Small intestine (tissue), 7 donors: ENCODE measurements around the gene KLHL10. TPM values are rescaled to one million over a fixed set of nuclear protein-coding genes. Genes with fewer than 3 reads are reported as not detected.
"Not testable (repeated sequence)": the region's sequence is repeated elsewhere in the genome, so short reads cannot be mapped to it uniquely, and the experiment has no call there.

Experiments used
- DNase-seq, 2 donors: peaks; one replicate each; pipeline versions ENCODE4 v3.0.0 to v3.0.0-alpha.2; 2013
- FAIRE-seq: peaks from 2 replicates; lab custom pipeline; 2012; peaks lifted over from hg19 to GRCh38; lab: Jason Lieb, UNC
- H3K27ac ChIP-seq, 3 donors: one replicate each; pipeline ENCODE4 v1.5.1; 2013; ENCODE audit warnings: low read length in 2 of 3, mild to moderate bottlenecking in 2 of 3, control low read depth in 1 of 3, inconsistent platforms in 1 of 3, low read depth in 1 of 3, moderate library complexity in 1 of 3
- H3K27me3 ChIP-seq, 3 donors: one replicate each; pipeline ENCODE4 v1.6.1; 2013; ENCODE audit warnings: low read length in 3 of 3, inconsistent platforms in 1 of 3; ENCODE audit not compliant: control insufficient read depth in 3 of 3, insufficient read depth in 3 of 3
- H3K36me3 ChIP-seq, 3 donors: one replicate each; pipeline ENCODE4 v1.6.1; 2013; ENCODE audit warnings: low read length in 3 of 3, inconsistent platforms in 1 of 3, low read depth in 1 of 3, mild to moderate bottlenecking in 1 of 3, moderate library complexity in 1 of 3; ENCODE audit not compliant: control insufficient read depth in 3 of 3, insufficient read depth in 2 of 3
- H3K4me1 ChIP-seq, 3 donors: one replicate each; pipeline ENCODE4 v1.6.1; 2013; ENCODE audit warnings: low read length in 2 of 3, inconsistent platforms in 1 of 3, low read depth in 1 of 3, mild to moderate bottlenecking in 1 of 3, moderate library complexity in 1 of 3; ENCODE audit not compliant: control insufficient read depth in 3 of 3, insufficient read depth in 2 of 3
- H3K4me3 ChIP-seq, 3 donors: one replicate each; pipeline ENCODE4 v1.5.1; 2013; ENCODE audit warnings: low read length in 3 of 3, control low read depth in 1 of 3, inconsistent platforms in 1 of 3, low read depth in 1 of 3, mild to moderate bottlenecking in 1 of 3, moderate library complexity in 1 of 3
- H3K9me3 ChIP-seq, 2 donors: one replicate each; pipeline ENCODE4 v1.6.1; 2013; ENCODE audit warnings: low read depth in 1 of 2, low read length in 1 of 2; ENCODE audit not compliant: control insufficient read depth in 2 of 2, insufficient read depth in 1 of 2
- WGBS, 3 donors: extraction: QIAGEN DNeasy Blood & Tissue Kit; methylation state at CpG; one replicate each; pipeline ENCODE4 v1.1.7; 2013; 5-methylcytosine and 5-hydroxymethylcytosine counted together
- polyA plus RNA-seq, 4 donors: library from polyadenylated mRNA; stranded (reverse) in 3 of 4; unstranded in 1 of 4; fragments of 200-250 nt in 3 of 4; fragments of 120-200 nt in 1 of 4; gene quantifications; one replicate each; pipeline versions ENCODE4 v1.2.1 to v1.2.3, GENCODE V29; 2013
- donor health status: healthy with polysubstance abuse.
- donor health status: control.
- donor health status: control.
- donor health status: Bipolar disorder and iron deficiency.
- donor health status: healthy.

The KLHL10 gene
- polyA plus RNA-seq, 4 donors = 0.15 TPM; not detected in 3

GRCh38 chr17:41870627-41871026 lies 33.0 kb downstream of the KLHL10 start:
- Histone ChIP-seq H3K4me3 (no peak overlapping the region), H3K36me3 (peaks cover 11 to 61% (median 13%) of the 10 kb centered on the region in 3 donors), H3K27ac (no peak overlapping the region), H3K4me1 (no peaks in the 10 kb centered on the region), H3K27me3 (no peaks in the 10 kb centered on the region), H3K9me3 (no peaks in the 10 kb centered on the region)
- no peak for DNase-seq
- WGBS, 3 donors = 86 to 90% (median 88%) methylated on average over 7 of the region's 7 CpGs
- no peak for FAIRE-seq

GRCh38 chr17:41871789-41872188 lies 34.2 kb downstream of the KLHL10 start:
- WGBS, 3 donors = 96 to 98% (median 98%) methylated on average over 10 of the region's 10 CpGs
- H3K4me1 ChIP-seq = no peaks in the 10 kb centered on the region
- no peaks in the 10 kb centered on the region for H3K9me3 ChIP-seq
- DNase-seq (no peak), FAIRE-seq (no peak)
- H3K36me3 ChIP-seq = peaks cover 11 to 57% (median 13%) of the 10 kb centered on the region in 3 donors
- no peak overlapping the region for H3K4me3 ChIP-seq
- H3K27ac ChIP-seq = no peak overlapping the region
- H3K27me3 ChIP-seq = no peaks in the 10 kb centered on the region

GRCh38 chr17:41873559-41874292 lies 36.1 kb downstream of the KLHL10 start:
- Histone ChIP-seq H3K27ac (no peak overlapping the region), H3K9me3 (no peaks in the 10 kb centered on the region), H3K4me3 (no peak overlapping the region), H3K27me3 (no peaks in the 10 kb centered on the region), H3K4me1 (no peaks in the 10 kb centered on the region), H3K36me3 (peaks cover 12 to 71% (median 19%) of the 10 kb centered on the region in 3 donors)
- FAIRE-seq (no peak), DNase-seq (no peak)
- WGBS, 3 donors = 96 to 98% (median 97%) methylated on average over 10 of the region's 10 CpGs

- FAIRE-seq = not testable (repeated sequence)
- WGBS, 3 donors = 96 to 99% (median 97%) methylated on average over 5 to 9 of the region's 9 CpGs
Observed at GRCh38 chr17:41874293-41874670, 36.7 kb downstream of the KLHL10 start.

GRCh38 chr17:41880130-41880529 lies 42.5 kb downstream of the KLHL10 start:
- Histone ChIP-seq H3K36me3 (peaks cover 16 to 75% (median 29%) of the 10 kb centered on the region in 3 donors), H3K4me3 (no peak overlapping the region), H3K27me3 (no peaks in the 10 kb centered on the region), H3K27ac (no peak overlapping the region), H3K4me1 (no peaks in the 10 kb centered on the region), H3K9me3 (no peaks in the 10 kb centered on the region)
- 89 to 91% (median 91%) methylated on average over 4 of the region's 4 CpGs for WGBS, 3 donors
- FAIRE-seq (no peak), DNase-seq (no peak)

More at GRCh38 chr17:41874293-41874670, 36.7 kb downstream of the KLHL10 start:
- DNase-seq, H3K4me3 ChIP-seq, H3K27ac ChIP-seq, H3K9me3 ChIP-seq, H3K27me3 ChIP-seq, H3K4me1 ChIP-seq: not testable (repeated sequence)
- H3K36me3 ChIP-seq = peaks cover 15 to 76% (median 19%) of the 10 kb centered on the region in 3 donors

GRCh38 chr17:41882756-41883155 lies 45.1 kb downstream of the KLHL10 start:
- WGBS, 3 donors = 81 to 88% (median 85%) methylated on average over 6 of the region's 6 CpGs
- Histone ChIP-seq H3K4me3 (no peak overlapping the region), H3K27ac (no peak overlapping the region), H3K9me3 (no peaks in the 10 kb centered on the region), H3K4me1 (no peaks in the 10 kb centered on the region), H3K27me3 (no peaks in the 10 kb centered on the region), H3K36me3 (peaks cover 27 to 91% (median 38%) of the 10 kb centered on the region in 3 donors)
- FAIRE-seq = no peak
- DNase-seq = no peak

- Histone ChIP-seq H3K27ac (no peak overlapping the region), H3K4me3 (no peak overlapping the region), H3K4me1 (no peaks in the 10 kb centered on the region), H3K27me3 (no peaks in the 10 kb centered on the region), H3K36me3 (peaks cover 23 to 85% (median 38%) of the 10 kb centered on the region in 3 donors), H3K9me3 (no peaks in the 10 kb centered on the region)
- 82 to 92% (median 91%) methylated on average over 6 of the region's 6 CpGs for WGBS, 3 donors
- DNase-seq = no peak
- no peak for FAIRE-seq
Observed at GRCh38 chr17:41885733-41886132, 48.1 kb downstream of the KLHL10 start.

GRCh38 chr17:41888332-41888965 lies 50.8 kb downstream of the KLHL10 start:
- H3K27me3 ChIP-seq = no peaks in the 10 kb centered on the region
- H3K9me3 ChIP-seq = no peaks in the 10 kb centered on the region
- H3K27ac ChIP-seq = no peak overlapping the region
- no peak overlapping the region for H3K4me3 ChIP-seq
- FAIRE-seq (no peak), DNase-seq (no peak)
- H3K4me1 ChIP-seq = peaks cover 0 to 15% (median 0%) of the 10 kb centered on the region in 3 donors
- peaks cover 32 to 90% (median 37%) of the 10 kb centered on the region in 3 donors for H3K36me3 ChIP-seq
- 86 to 88% (median 88%) methylated on average over 6 of the region's 6 CpGs for WGBS, 3 donors
